ENCODE data around the gene SAMD3. TPM values are rescaled to one million over a fixed set of nuclear protein-coding genes. Genes with fewer than 3 reads are reported as not detected.
A peak's percentile ranks its signal among the peaks of the same experiment; 100 is the strongest.

The SAMD3 gene
- total and polyA plus RNA-seq, 5 donors = 0.11 to 1.6 (median 1.0) TPM; not detected in 1

DNA sequence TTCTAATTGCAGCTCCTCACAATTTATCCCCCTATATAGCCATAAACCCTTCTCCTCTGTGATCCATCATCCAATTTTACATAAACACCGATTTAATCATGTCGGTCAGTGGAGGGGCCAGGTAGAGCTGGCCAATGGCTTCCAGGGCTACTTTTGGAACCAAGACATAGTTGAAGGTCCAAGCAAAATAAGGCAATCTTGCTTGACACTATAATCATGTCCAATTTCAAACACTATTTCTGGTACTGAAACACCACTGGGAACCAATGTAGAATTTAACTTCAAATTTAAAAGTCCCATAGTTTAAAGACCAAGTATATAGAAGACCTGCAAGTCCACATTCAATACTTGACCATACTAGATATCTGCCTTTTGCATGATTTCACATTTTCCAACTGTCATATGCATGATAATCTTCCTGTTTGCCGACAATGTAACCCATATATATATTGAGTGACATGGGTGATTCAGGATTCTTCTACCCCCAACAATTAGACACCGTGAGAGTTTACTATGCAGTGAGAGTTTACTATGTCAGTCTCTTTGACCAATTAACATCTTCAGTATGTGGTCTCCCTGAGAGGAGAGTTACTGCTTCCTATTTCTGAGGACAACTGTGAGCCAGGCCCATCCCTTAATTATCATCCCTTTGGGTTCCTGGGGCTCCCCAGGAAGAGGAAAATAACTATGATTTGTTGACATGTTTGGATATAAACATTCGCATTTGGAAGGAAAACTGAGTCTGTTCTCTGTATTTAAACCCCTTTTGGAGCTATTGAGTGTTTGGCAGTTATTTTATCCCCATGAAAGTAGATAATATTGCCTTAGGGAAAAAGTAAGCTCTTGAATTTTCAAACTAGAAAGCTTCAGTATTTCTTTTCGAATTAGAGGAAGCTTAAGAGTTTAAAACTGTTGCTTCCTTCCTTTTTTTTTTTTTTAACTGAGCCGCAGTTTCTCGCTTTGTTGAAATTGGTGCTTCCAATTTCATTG lies 31.8 kb downstream of the SAMD3 start:
- DNase-seq (no peak), ATAC-seq (peak in 1 of 2 donors; percentile 59)
- no peaks in the 10 kb centered on the region for H3K4me1 ChIP-seq (ENCODE audit: control insufficient read depth, insufficient read depth, low read length)
- WGBS = 51% methylated on average over 8 of the region's 8 CpGs
- H3K27me3 ChIP-seq (ENCODE audit: control insufficient read depth, insufficient read depth) = no peaks in the 10 kb centered on the region
- intact Hi-C loops (cut with DNase I) = no loop called here
- H3K9me3 ChIP-seq (ENCODE audit: control insufficient read depth, low read length) = no peaks in the 10 kb centered on the region
- no peak overlapping the region for H3K27ac ChIP-seq (ENCODE audit: low read length)
- no peak overlapping the region for H3K4me3 ChIP-seq (ENCODE audit: low read length)

DNA sequence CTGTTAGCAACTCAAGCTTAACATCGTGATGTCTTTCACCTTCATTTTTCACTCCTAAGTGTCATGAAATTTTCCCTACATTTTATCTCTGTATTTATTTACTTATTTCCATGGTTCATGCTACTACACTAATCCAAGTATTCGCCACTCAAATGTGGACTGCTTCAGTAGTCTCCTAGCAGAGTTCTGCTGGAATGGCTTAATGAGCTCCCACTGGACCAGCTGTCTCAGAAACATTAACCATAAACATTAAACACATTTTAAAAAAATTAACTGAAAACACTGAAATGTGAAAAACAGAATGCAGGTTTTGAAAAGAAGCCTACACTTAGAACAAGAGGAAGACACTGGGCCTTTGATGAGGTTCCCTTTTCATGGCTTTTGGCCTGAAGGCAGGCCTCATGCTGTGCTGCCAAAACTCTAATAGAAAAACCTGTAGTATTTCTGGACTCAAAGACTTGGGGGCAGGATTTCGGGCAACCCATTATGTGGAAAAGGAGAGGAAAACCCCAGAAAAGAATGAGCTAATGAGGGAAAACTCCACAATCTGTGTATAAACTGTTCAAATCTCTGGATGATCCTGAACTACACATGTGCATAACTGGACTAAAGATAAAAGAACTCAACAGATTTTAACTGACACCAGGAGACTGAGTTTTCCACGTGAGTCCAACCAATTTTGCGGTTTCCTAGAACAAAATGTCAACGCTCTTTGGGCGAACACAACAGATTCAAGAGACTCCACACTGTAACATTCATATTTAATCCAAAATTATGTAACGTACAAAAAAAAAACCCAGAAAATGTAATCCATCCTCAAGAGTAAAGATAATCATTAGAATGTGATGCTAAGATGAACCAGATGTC lies 33.0 kb downstream of the SAMD3 start:
- WGBS = 69% methylated on average over 8 of the region's 8 CpGs
- DNase-seq (no peak), ATAC-seq (peak in 1 of 2 donors; percentile 24)
- intact Hi-C loops (cut with DNase I) = no loop called here
- H3K27me3 ChIP-seq (ENCODE audit: control insufficient read depth, insufficient read depth) = no peaks in the 10 kb centered on the region
- H3K9me3 ChIP-seq (ENCODE audit: control insufficient read depth, low read length) = no peaks in the 10 kb centered on the region
- no peaks in the 10 kb centered on the region for H3K4me1 ChIP-seq (ENCODE audit: control insufficient read depth, insufficient read depth, low read length)
- no peak overlapping the region for H3K27ac ChIP-seq (ENCODE audit: low read length)
- no peak overlapping the region for H3K4me3 ChIP-seq (ENCODE audit: low read length)

- intact Hi-C loops (cut with DNase I) = no loop called here
Measured at GRCh38 chr6:130188207-130188899, 34.4 kb downstream of the SAMD3 start.

DNA sequence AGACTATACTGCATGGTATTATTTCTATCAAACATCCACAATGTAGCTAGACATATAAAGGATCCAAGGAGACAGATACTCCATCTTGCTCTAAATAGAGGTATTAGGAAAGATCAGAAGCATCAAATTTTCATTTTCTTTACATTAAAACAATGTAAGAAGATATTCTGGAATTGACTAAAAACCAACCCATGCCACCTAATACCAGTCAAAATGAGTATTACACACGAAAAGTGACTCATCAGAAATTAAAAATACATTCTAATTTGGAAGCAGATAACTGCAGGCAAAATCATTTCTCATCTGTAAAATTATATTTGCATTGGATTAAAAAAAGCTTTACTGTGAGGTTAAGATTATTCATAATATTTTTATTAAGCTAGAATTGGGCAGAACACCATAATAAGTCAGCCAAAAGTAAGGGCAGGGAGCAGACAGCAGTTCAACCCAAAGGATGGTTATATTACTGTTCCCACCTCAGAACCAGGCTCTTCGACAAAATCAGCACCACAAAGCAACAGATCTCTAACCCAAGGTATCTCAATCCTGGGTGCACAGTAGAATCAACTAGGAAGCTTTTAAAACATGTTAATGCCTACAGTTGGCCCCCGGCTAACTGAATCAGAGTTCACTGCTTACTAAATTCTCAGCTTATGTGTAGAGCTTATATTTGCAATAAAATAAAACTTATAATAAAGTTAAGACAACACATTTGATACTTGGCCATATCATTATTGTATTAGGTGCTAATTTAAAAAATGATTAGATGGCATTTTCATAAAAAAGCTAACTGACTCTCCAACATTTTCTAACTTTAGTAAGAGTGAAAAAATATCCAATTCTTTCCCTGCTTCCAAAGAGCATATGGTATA lies 35.2 kb downstream of the SAMD3 start:
- 84% methylated on average over 3 of the region's 3 CpGs for WGBS
- H3K4me3 ChIP-seq (ENCODE audit: low read length) = no peak overlapping the region
- H3K4me1 ChIP-seq (ENCODE audit: control insufficient read depth, insufficient read depth, low read length) = no peaks in the 10 kb centered on the region
- no peaks in the 10 kb centered on the region for H3K9me3 ChIP-seq (ENCODE audit: control insufficient read depth, low read length)
- intact Hi-C loops (cut with DNase I) = no loop called here
- DNase-seq = no peak
- H3K27ac ChIP-seq (ENCODE audit: low read length) = no peak overlapping the region
- no peak for ATAC-seq
- no peaks in the 10 kb centered on the region for H3K27me3 ChIP-seq (ENCODE audit: control insufficient read depth, insufficient read depth)

More at GRCh38 chr6:130188207-130188899, 34.4 kb downstream of the SAMD3 start:
- Histone ChIP-seq H3K27me3 (ENCODE audit: control insufficient read depth, insufficient read depth) (no peaks in the 10 kb centered on the region), H3K27ac (ENCODE audit: low read length) (no peak overlapping the region), H3K4me1 (ENCODE audit: control insufficient read depth, insufficient read depth, low read length) (no peaks in the 10 kb centered on the region), H3K9me3 (ENCODE audit: control insufficient read depth, low read length) (no peaks in the 10 kb centered on the region), H3K4me3 (ENCODE audit: low read length) (no peak overlapping the region)
- no peak for DNase-seq
- 85% methylated on average over 6 of the region's 6 CpGs for WGBS
- ATAC-seq = no peak

DNA sequence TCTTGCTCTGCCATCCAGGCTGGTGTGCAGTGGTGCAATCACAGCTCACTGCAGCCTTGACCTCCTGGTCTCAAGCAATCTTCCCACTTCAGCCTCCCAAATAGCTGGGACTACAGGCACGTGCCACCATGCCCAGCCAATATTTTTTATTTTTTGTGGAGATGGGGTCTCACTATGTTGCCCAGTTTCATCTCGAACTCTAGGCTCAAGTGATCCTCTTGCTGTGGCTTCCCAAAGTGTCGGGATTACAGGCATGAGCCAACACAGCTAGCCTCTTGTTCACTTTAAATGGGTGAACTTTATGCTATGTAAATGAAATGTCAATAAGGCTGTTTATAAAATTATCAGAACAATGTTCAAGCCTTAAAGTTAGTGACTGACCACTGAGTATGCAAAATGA lies 37.1 kb downstream of the SAMD3 start:
- no peaks in the 10 kb centered on the region for H3K9me3 ChIP-seq (ENCODE audit: control insufficient read depth, low read length)
- no peak overlapping the region for H3K4me3 ChIP-seq (ENCODE audit: low read length)
- H3K27me3 ChIP-seq (ENCODE audit: control insufficient read depth, insufficient read depth) = no peaks in the 10 kb centered on the region
- DNase-seq (no peak), ATAC-seq (no peak)
- no peaks in the 10 kb centered on the region for H3K4me1 ChIP-seq (ENCODE audit: control insufficient read depth, insufficient read depth, low read length)
- WGBS = 85% methylated on average over 3 of the region's 3 CpGs
- H3K27ac ChIP-seq (ENCODE audit: low read length) = no peak overlapping the region
- intact Hi-C loops (cut with DNase I) = no loop called here

DNA sequence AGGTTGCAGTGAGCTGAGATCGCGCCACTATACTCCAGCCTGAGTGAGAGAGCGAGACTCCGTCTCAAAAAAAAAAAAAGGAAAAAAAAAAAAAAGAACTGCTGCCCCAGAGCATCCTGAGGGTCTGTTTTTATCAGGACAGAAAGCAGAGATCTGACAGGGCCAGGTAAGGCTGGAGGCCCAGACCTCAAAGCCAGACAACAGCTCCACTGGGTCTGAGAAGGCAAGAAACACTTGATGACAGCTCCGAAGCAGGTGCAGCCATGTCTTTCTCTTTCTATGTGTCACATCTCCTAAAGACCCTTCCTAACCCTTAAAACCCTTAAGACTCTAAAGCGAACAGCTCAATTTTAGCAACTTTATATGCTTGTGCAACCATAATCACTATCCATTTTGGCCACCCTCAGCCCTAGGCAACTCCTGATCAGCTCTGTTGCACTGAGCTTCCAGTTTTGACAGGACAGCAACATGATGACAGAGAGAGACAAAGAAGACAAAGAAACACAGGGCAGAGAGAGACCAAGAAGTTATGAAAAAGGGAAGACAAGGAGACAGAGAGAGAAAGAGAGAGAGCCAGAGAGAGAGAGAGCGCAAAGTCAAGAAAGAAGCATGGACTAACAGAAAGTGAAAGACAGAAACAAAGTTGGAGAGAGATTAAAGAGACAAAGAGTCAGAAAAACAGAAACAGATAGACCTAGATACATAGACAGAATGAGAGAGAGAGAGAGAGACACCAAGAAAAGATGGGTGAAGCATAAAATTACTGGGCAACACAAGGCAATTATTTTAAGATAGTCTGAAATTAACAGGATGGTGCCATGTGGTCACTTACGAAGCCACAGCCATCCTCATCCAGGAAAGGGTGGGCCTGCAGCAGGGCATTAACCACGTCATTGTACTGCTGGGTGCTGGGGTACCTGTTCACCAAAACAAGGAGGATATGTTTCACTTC lies 39.2 kb downstream of the SAMD3 start:
- Histone ChIP-seq H3K9me3 (ENCODE audit: control insufficient read depth, low read length) (no peaks in the 10 kb centered on the region), H3K27me3 (ENCODE audit: control insufficient read depth, insufficient read depth) (no peaks in the 10 kb centered on the region), H3K27ac (ENCODE audit: low read length) (no peak overlapping the region), H3K4me1 (ENCODE audit: control insufficient read depth, insufficient read depth, low read length) (no peaks in the 10 kb centered on the region), H3K4me3 (ENCODE audit: low read length) (no peak overlapping the region)
- ATAC-seq (no peak), DNase-seq (no peak)
- WGBS = 89% methylated on average over 9 of the region's 9 CpGs
- intact Hi-C loops (cut with DNase I) = no loop called here

GRCh38 chr6:130182466-130182865 lies 40.3 kb downstream of the SAMD3 start:
- DNase-seq (no peak), ATAC-seq (no peak)
- no peak overlapping the region for H3K27ac ChIP-seq (ENCODE audit: low read length)
- H3K9me3 ChIP-seq (ENCODE audit: control insufficient read depth, low read length) = no peaks in the 10 kb centered on the region
- no peak overlapping the region for H3K4me3 ChIP-seq (ENCODE audit: low read length)
- no peaks in the 10 kb centered on the region for H3K4me1 ChIP-seq (ENCODE audit: control insufficient read depth, insufficient read depth, low read length)
- no peaks in the 10 kb centered on the region for H3K27me3 ChIP-seq (ENCODE audit: control insufficient read depth, insufficient read depth)
- intact Hi-C loops (cut with DNase I) = no loop called here

DNA sequence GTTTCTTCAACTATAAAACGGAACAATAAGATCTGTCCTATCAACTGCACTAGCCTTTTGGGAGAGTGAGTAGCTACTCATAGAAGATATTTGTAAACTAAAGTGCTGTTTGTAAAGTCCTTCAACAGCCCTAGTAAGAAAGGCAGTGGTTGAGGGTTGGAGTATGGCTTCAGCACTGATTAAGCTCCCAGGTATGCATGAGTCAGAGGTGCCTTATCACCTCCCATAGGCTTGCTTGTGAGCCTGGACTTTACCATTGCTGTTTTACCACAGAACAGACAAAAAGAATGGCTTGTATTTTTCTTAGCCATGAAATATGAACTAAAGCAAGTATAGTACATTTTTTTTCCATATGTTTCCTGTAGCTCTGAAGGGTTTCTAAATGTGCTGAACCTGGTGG lies 44.1 kb downstream of the SAMD3 start:
- WGBS = 82% methylated on average over 1 of the region's 1 CpG
- intact Hi-C loops (cut with DNase I) = no loop called here
- no peak overlapping the region for H3K4me3 ChIP-seq (ENCODE audit: low read length)
- H3K27me3 ChIP-seq (ENCODE audit: control insufficient read depth, insufficient read depth) = no peaks in the 10 kb centered on the region
- DNase-seq = no peak
- H3K4me1 ChIP-seq (ENCODE audit: control insufficient read depth, insufficient read depth, low read length) = no peaks in the 10 kb centered on the region
- ATAC-seq = no peak
- H3K27ac ChIP-seq (ENCODE audit: low read length) = no peak overlapping the region
- no peaks in the 10 kb centered on the region for H3K9me3 ChIP-seq (ENCODE audit: control insufficient read depth, low read length)

DNA sequence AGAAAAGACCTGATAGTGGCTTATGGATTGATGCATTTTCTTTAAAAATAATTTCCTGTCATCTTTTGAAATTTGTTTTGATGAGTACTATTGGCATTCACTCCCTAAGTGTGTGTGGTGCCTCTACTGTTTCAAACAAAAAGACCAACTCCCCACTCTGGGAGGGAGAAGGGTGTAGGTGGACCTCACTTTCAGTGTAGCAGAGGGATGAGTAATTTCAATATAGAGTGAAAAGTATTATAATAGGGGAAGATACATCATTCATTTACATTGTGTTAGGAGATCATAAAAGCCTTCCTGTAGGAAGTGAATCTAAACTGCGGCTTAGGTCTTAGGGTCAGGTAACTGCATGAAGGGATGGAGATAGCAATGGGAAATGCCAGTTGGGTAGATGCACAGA lies 46.4 kb downstream of the SAMD3 start:
- DNase-seq (no peak), ATAC-seq (no peak)
- Histone ChIP-seq H3K9me3 (ENCODE audit: control insufficient read depth, low read length) (no peaks in the 10 kb centered on the region), H3K27ac (ENCODE audit: low read length) (no peak overlapping the region), H3K4me3 (ENCODE audit: low read length) (no peak overlapping the region), H3K27me3 (ENCODE audit: control insufficient read depth, insufficient read depth) (no peaks in the 10 kb centered on the region), H3K4me1 (ENCODE audit: control insufficient read depth, insufficient read depth, low read length) (no peaks in the 10 kb centered on the region)
- intact Hi-C loops (cut with DNase I) = no loop called here
- WGBS = 88% methylated on average over 1 of the region's 1 CpG
